ENCODE data around the gene LRTM1.

LRTM1 gene

DNA sequence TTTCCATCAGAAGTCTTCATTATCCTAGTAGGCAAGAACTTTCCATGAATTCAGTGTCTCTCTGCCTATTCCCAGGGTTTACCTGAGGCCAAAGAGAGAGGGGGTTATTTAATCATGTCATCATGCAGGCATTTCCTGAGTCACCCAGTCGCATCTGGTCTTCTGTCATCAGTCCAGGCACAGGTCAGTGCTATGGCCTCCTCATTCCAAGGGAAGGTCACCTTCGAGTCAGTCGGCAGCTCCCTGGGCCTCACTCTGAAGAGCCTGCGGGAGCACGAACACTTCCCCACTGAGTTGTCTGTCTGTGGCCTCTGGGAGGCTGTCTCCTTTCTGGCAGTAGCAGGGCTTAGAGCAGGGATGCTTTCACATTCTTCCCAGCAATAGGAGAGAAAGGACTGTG, 26.2 kb upstream of the LRTM1 start:
- Mint-ChIP-seq H3K27me3 (ENCODE audit: low read depth) (peaks cover 16% of the 10 kb centered on the region), H3K4me1 (peaks cover 41% of the 10 kb centered on the region), H3K27ac (peak overlapping the region in 2 of 3 experiments; percentile 13 to 38), H3K36me3 (ENCODE audit: low read depth) (no peaks in the 10 kb centered on the region), H3K4me3 (no peak overlapping the region), H3K9me3 (no peaks in the 10 kb centered on the region)
- TF ChIP-seq CTCF (IDR thresholded peaks at IDR 0.05; ENCODE audit: unreplicated experiment in 3 of 3), result no peak

GRCh38 chr3:54951405-54951804, 23.5 kb upstream of the LRTM1 start:
- Mint-ChIP-seq H3K27me3 (ENCODE audit: low read depth) (peaks cover 18% of the 10 kb centered on the region), H3K27ac (peak overlapping the region in 1 of 3 experiments; percentile 55), H3K4me3 (no peak overlapping the region), H3K9me3 (no peaks in the 10 kb centered on the region), H3K4me1 (peaks cover 36% of the 10 kb centered on the region), H3K36me3 (ENCODE audit: low read depth) (no peaks in the 10 kb centered on the region)
- peak; percentile 59 to 63 (median 59) for TF ChIP-seq CTCF (IDR thresholded peaks at IDR 0.05; ENCODE audit: unreplicated experiment in 3 of 3)

DNA sequence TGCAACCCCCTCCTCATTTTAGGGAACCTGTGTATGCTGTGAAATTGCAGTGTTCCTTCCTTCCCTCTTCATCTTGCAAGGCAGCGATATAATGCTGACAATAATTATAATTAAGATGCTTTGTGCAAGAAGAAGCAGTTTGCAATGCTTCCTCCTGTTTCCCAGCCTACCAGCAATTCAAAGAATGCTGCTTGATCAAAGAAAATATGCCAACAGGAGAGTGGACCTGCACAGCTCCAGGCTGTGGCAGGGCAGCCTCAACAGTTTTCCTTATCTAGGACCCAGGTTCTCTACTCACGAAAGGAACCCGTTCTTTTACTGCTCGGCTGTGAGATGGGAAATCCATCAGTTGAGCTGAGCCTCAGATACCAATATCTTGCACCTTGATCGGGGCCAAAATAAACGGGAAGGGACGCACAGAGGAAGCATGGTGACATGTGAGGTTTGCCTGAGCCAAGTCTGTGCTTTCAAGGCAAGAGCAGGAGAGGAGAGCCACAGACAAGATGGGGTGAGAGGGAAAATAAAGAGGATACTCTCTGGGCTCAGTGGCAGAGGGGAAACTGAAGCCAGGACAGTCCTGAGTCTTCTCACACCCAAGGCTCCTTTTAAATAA, 22.6 kb upstream of the LRTM1 start:
- TF ChIP-seq CTCF (IDR thresholded peaks at IDR 0.05; ENCODE audit: unreplicated experiment in 3 of 3), result no peak
- peak overlapping the region in 2 of 3 experiments; percentile 52 to 55 for H3K27ac Mint-ChIP-seq
- peaks cover 36% of the 10 kb centered on the region for H3K4me1 Mint-ChIP-seq
- no peaks in the 10 kb centered on the region for H3K36me3 Mint-ChIP-seq (ENCODE audit: low read depth)
- H3K4me3 Mint-ChIP-seq, result no peak overlapping the region
- H3K9me3 Mint-ChIP-seq, result no peaks in the 10 kb centered on the region
- H3K27me3 Mint-ChIP-seq (ENCODE audit: low read depth), result peaks cover 24% of the 10 kb centered on the region

DNA sequence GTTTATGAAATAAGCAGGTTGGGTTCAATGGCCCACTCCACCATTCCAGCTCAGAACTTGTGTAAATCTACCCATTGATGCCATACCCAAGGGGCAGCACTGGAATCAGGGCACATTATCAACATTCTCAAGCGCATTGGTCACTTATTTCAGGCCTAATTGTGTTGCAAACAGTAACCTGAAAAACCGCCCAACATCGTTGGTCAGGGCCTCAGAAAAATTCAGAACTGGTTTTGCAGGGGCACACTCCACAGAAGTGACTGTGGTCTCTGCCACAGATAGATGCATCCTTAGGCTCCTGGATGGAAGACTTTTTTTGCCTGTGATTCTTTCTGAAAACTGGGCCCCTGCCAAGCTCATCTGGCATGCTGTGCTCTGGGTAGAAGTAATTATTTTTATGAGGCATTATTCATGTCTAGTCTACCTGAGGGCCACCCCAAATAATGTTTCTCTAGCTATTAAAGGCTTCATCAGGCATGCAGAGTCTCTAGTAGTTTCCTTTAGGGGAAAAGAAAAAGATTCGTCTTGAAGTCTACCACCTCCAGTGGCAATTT, 21.7 kb upstream of the LRTM1 start:
- Mint-ChIP-seq H3K27ac (peak overlapping the region in 1 of 3 experiments; percentile 55), H3K4me3 (no peak overlapping the region), H3K4me1 (peaks cover 36% of the 10 kb centered on the region), H3K36me3 (ENCODE audit: low read depth) (no peaks in the 10 kb centered on the region), H3K9me3 (no peaks in the 10 kb centered on the region), H3K27me3 (ENCODE audit: low read depth) (peaks cover 24% of the 10 kb centered on the region)
- TF ChIP-seq CTCF (IDR thresholded peaks at IDR 0.05; ENCODE audit: unreplicated experiment in 3 of 3), result no peak

DNA sequence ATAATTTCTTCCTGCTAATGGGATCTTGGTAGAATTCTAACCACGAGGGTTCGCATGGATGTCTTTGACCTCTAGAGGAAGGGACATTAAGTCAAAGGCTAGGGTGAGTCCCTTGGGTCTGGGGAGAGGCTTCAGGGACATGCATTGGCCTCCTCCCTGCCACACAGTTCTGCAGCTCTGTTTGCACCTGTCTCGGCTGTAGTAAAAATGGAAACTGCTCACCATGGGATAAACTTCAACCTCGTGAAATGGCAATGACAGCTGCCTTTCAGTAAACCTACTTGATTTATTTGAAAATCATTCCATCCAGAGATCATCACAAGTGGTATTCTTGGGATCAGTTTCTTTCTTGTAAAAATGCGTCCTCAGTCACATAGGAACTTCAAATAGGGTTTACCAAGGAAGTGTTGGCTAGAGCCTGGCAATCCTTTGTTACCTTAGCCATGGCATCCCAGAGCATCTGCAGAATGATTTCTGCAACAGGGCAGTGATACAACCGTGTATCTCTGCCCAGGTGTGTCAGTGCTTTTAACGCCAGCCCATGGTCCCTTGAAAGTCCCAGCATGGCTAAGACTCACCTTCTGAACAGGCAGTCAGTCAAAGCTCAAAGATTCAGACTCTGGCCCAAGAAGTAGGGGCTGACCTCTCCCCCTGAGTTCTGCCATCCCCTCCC, 14.0 kb upstream of the LRTM1 start:
- TF ChIP-seq CTCF (IDR thresholded peaks at IDR 0.05; ENCODE audit: unreplicated experiment in 3 of 3), result no peak
- Mint-ChIP-seq H3K9me3 (no peaks in the 10 kb centered on the region), H3K4me3 (peak overlapping the region in 1 of 3 experiments; percentile 61), H3K27ac (peak overlapping the region in 1 of 3 experiments; percentile 8), H3K27me3 (ENCODE audit: low read depth) (peaks cover 22% of the 10 kb centered on the region), H3K4me1 (peaks cover 39% of the 10 kb centered on the region), H3K36me3 (ENCODE audit: low read depth) (no peaks in the 10 kb centered on the region)
